T-helper 2 cell treated with Interferon-gamma antibody and Interleukin-4, amounts not matched to agents 100 ng/mL and 5 ng/mL, for 36 hours (primary cell): ENCODE results near the gene RBX1. TPM values are rescaled to one million over a fixed set of nuclear protein-coding genes. Genes with fewer than 3 reads are reported as not detected.
"Not testable (repeated sequence)": the region's sequence is repeated elsewhere in the genome, so short reads cannot be mapped to it uniquely, and the experiment has no call there.

ENCODE experiments used
- intact Hi-C: fragments of 100-400 bp; cut with micrococcal nuclease; formaldehyde crosslinking; loops from one replicate; pipeline ENCODE4 v1.15.1; 2023
- total RNA-seq: library from RNA; stranded (reverse); gene quantifications from 2 replicates; pipeline ENCODE4 v1.2.3, GENCODE V29; 2022

The RBX1 gene
- total RNA-seq, 1 donor from 2014 or later = 84.9 TPM

- intact Hi-C loops = no loop called here
These were observed 16.1 kb downstream of the RBX1 start for GRCh38 chr22:40967111-40967760.

- intact Hi-C loops = no loop called here
These were observed 21.4 kb downstream of the RBX1 start for GRCh38 chr22:40972587-40972986.

GRCh38 chr22:40973144-40973543 is 22.0 kb downstream of the RBX1 start:
- intact Hi-C loops = no loop called here

GRCh38 chr22:40975366-40975765 is 24.2 kb downstream of the RBX1 start:
- intact Hi-C loops = no loop called here

GRCh38 chr22:40976866-40977700 is 25.9 kb downstream of the RBX1 start:
- intact Hi-C loops = no loop called here

- intact Hi-C loops = no loop called here
These were observed 28.0 kb downstream of the RBX1 start for GRCh38 chr22:40979198-40979597.

- intact Hi-C loops = no loop called here
These were observed 28.7 kb downstream of the RBX1 start for GRCh38 chr22:40979871-40980270.

- intact Hi-C loops = no loop called here
These were observed 31.6 kb downstream of the RBX1 start for GRCh38 chr22:40982482-40983385.

GRCh38 chr22:40991298-40991697 is 40.1 kb downstream of the RBX1 start:
- intact Hi-C loops = no loop called here

GRCh38 chr22:40995821-40996220 is 44.6 kb downstream of the RBX1 start:
- intact Hi-C loops = no loop called here

- intact Hi-C loops = no loop called here
These were observed 46.3 kb downstream of the RBX1 start for GRCh38 chr22:40997520-40997919.

- intact Hi-C loops = no loop called here
These were observed 48.9 kb downstream of the RBX1 start for GRCh38 chr22:41000040-41000565.

GRCh38 chr22:41000941-41001721 is 50.0 kb downstream of the RBX1 start:
- intact Hi-C loops = no loop called here

- intact Hi-C loops = no loop called here
These were observed 50.5 kb downstream of the RBX1 start for GRCh38 chr22:41001722-41002122.

- intact Hi-C loops = not testable (repeated sequence)
These were observed 51.2 kb downstream of the RBX1 start for GRCh38 chr22:41002386-41002785.

GRCh38 chr22:41003066-41003465 is 51.9 kb downstream of the RBX1 start:
- intact Hi-C loops = no loop called here

GRCh38 chr22:41003976-41004375 is 52.8 kb downstream of the RBX1 start:
- intact Hi-C loops = no loop called here

- intact Hi-C loops = no loop called here
These were observed 58.2 kb downstream of the RBX1 start for GRCh38 chr22:41009222-41009948.

- intact Hi-C loops = no loop called here
These were observed 63.8 kb downstream of the RBX1 start for GRCh38 chr22:41015003-41015402.

GRCh38 chr22:41021061-41021612 is 70.0 kb downstream of the RBX1 start:
- intact Hi-C loops = no loop called here
